Motor neuron (in vitro differentiated cells): ENCODE results near the gene BCS1L. TPM values are rescaled to one million over a fixed set of nuclear protein-coding genes. Genes with fewer than 3 reads are reported as not detected.
A peak's percentile ranks its signal among the peaks of the same experiment; 100 is the strongest.

ENCODE experiments used
- ATAC-seq, 8 experiments: fragments of 200-7000 bp; cut with Tn5 transposase; replicated peaks in 6 of 8; 2 replicates each; pipeline ENCODE4 v1.8.0; 2021; ENCODE audit warnings: mild to moderate bottlenecking in 8 of 8, moderate library complexity in 8 of 8
- H3K27ac ChIP-seq, 2 donors: fragments of 250-450 bp; sonication (Bioruptor Pico); 2 replicates each; pipeline ENCODE4 v1.9.0; 2021; ENCODE audit warnings: antibody characterized with exemption in 2 of 2, mild to moderate bottlenecking in 2 of 2, moderate library complexity in 1 of 2
- H3K4me1 ChIP-seq, 2 donors: fragments of 250-450 bp; sonication (Bioruptor Pico); replicated peaks in 1 of 2; 2 replicates each; pipeline ENCODE4 v1.6.1; 2021; ENCODE audit warnings: antibody characterized with exemption in 2 of 2, mild to moderate bottlenecking in 2 of 2, moderate library complexity in 1 of 2
- H3K4me3 ChIP-seq, 5 donors: fragments of 250-450 bp; sonication (Bioruptor Pico); 2 replicates each; pipeline ENCODE4 v1.9.0; 2021; ENCODE audit warnings: antibody characterized with exemption in 5 of 5, mild to moderate bottlenecking in 5 of 5, moderate library complexity in 4 of 5
- WGBS, 10 experiments: fragments of 450-650 bp; shearing (Covaris generic); methylation state at CpG; one replicate each; pipeline ENCODE4 v1.0.0; 2022; 5-methylcytosine and 5-hydroxymethylcytosine counted together
- in situ Hi-C, 9 experiments: fragments of 400-800 bp; cut with MboI; loops; one replicate each; pipeline ENCODE4 v1.15.0; 2021; ENCODE audit warnings: low sequenced_read_pairs in 9 of 9, low pct_unique_long_range_greater_than_20kb in 2 of 9; ENCODE audit not compliant: unreplicated experiment in 9 of 9
- total RNA-seq, 8 experiments: library from RNA; unstranded; fragments of 300-600 nt; gene quantifications; 2 replicates each; pipeline versions ENCODE4 v1.2.3 to v1.2.4, GENCODE V29; 2022

The BCS1L gene
- total RNA-seq, 8 experiments from 2014 or later = 25.8 to 57.7 (median 38.8) TPM

GRCh38 chr2:218709908-218710307, 50.4 kb downstream of the BCS1L start:
- 29 to 100% (median 92%) methylated on average over 3 to 8 of the region's 8 CpGs; no CpG with 5 or more reads in 3 of the 10 experiments for WGBS, 10 experiments
- in situ Hi-C loops = loop anchor here in 2 of 9 experiments (10.0 to 25.0 kb wide), 2 partner anchors 75 to 127 kb away; partner anchors contain the start of genes CYP27A1 (in 1 of the 2) and PRKAG3 (in 1 of the 2)
- Histone ChIP-seq H3K4me1 (peaks cover 0 to 4% of the 10 kb centered on the region in 2 donors), H3K4me3 (no peak overlapping the region), H3K27ac (no peak overlapping the region)
- no peak for ATAC-seq

GRCh38 chr2:218710334-218710686, 50.8 kb downstream of the BCS1L start:
- ATAC-seq = peak in 2 of 8 experiments; percentile 1 to 3
- Histone ChIP-seq H3K4me1 (peaks cover 0 to 4% of the 10 kb centered on the region in 2 donors), H3K27ac (no peak overlapping the region), H3K4me3 (peak overlapping the region; percentile 20 to 80 (median 73))
- 21 to 100% (median 60%) methylated on average over 2 to 9 of the region's 14 CpGs; no CpG with 5 or more reads in 3 of the 10 experiments for WGBS, 10 experiments
- in situ Hi-C loops = loop anchor here in 2 of 9 experiments (10.0 to 25.0 kb wide), 2 partner anchors 74 to 127 kb away; partner anchors contain the start of genes CYP27A1 (in 1 of the 2) and PRKAG3 (in 1 of the 2)

- Histone ChIP-seq H3K4me3 (peak within 1 kb of the TSS; percentile 59 to 80 (median 76)), H3K4me1 (peaks cover 0 to 4% of the 10 kb centered on the region in 2 donors), H3K27ac (peak within 1 kb of the TSS; percentile 14 to 39)
- in situ Hi-C loops = loop anchor here in 2 of 9 experiments (10.0 to 25.0 kb wide), 2 partner anchors 74 to 126 kb away; partner anchors contain the start of genes CYP27A1 (in 1 of the 2) and PRKAG3 (in 1 of the 2)
- peak; percentile 90 to 98 (median 97) for ATAC-seq
- WGBS, 10 experiments = 0 to 3% (median 0%) methylated on average over 1 to 17 of the region's 74 CpGs
Measured at GRCh38 chr2:218710687-218711549, 51.4 kb downstream of the BCS1L start, which contains the start of gene TTLL4. Gene TTLL4, plus strand, starts transcription at chr2:218710835. Its CDS starts 26,842 bp downstream, at chr2:218737677.

GRCh38 chr2:218711550-218711929, 52.1 kb downstream of the BCS1L start:
- H3K27ac ChIP-seq = no peak overlapping the region
- H3K4me3 ChIP-seq = peak overlapping the region; percentile 59 to 80 (median 76)
- WGBS, 10 experiments = 0 to 10% (median 7%) methylated on average over 2 to 5 of the region's 5 CpGs
- no peak for ATAC-seq
- H3K4me1 ChIP-seq = peaks cover 0 to 4% of the 10 kb centered on the region in 2 donors
- in situ Hi-C loops = loop anchor here in 2 of 9 experiments (10.0 to 25.0 kb wide), 2 partner anchors 73 to 126 kb away; partner anchors contain the start of genes CYP27A1 (in 1 of the 2) and PRKAG3 (in 1 of the 2)

Other genes starting within 250 kb of the BCS1L start
- gene VIL1, start 240.6 kb upstream of the BCS1L start, total RNA-seq = under 1 TPM; 0.07 to 0.91 (median 0.33) TPM
- gene USP37, start 91.3 kb upstream of the BCS1L start, total RNA-seq = 10 to 100 TPM in 7 of 8 experiments, 1 to 10 TPM in 1; 5.0 to 20.7 (median 14.3) TPM
- gene CNOT9, start 90.8 kb upstream of the BCS1L start, total RNA-seq = 10 to 100 TPM; 35.9 to 77.5 (median 49.6) TPM
- 10 to 100 TPM in 3 of 8 experiments, 1 to 10 TPM in 4, under 1 TPM in 1; 0.54 to 14.7 (median 5.4) TPM for gene PLCD4, start 51.8 kb upstream of the BCS1L start, total RNA-seq
- gene ZNF142, start 60 bp upstream of the BCS1L start, total RNA-seq = 10 to 100 TPM in 7 of 8 experiments, 1 to 10 TPM in 1; 7.4 to 29.1 (median 15.1) TPM
- 10 to 100 TPM; 20.9 to 37.9 (median 28.7) TPM for gene RNF25, start 12.3 kb downstream of the BCS1L start, total RNA-seq
- 10 to 100 TPM; 12.7 to 93.3 (median 26.0) TPM for gene STK36, start 12.4 kb downstream of the BCS1L start, total RNA-seq
- 10 to 100 TPM; 11.1 to 78.3 (median 23.4) TPM for gene TTLL4, start 51.2 kb downstream of the BCS1L start, total RNA-seq
- gene CYP27A1, start 122.5 kb downstream of the BCS1L start, total RNA-seq = 100 to 1,000 TPM in 1 of 8 experiments, 10 to 100 TPM in 3, 1 to 10 TPM in 4; 1.0 to 104 (median 7.4) TPM
- gene PRKAG3, start 172.1 kb downstream of the BCS1L start, total RNA-seq = 1 to 10 TPM in 2 of 8 experiments, under 1 TPM in 3, not detected in 3; 0.07 to 5.1 (median 0.56) TPM
- gene WNT6, start 200.1 kb downstream of the BCS1L start, total RNA-seq = under 1 TPM in 3 of 8 experiments, not detected in 5; 0.14 to 0.93 (median 0.24) TPM
- under 1 TPM in 3 of 8 experiments, not detected in 5; 0.11 to 0.81 (median 0.14) TPM for gene WNT10A, start 221.2 kb downstream of the BCS1L start, total RNA-seq